ENCODE measurements around the gene CHCHD6.

Gene CHCHD6

GRCh38 chr3:126816986-126817777, 113.1 kb downstream of the CHCHD6 start:
- TF ChIP-seq CTCF (IDR thresholded peaks at IDR 0.05; ENCODE audit: extremely low read depth, missing control alignments), result no peak
- DNase-seq (ENCODE audit: low spot score), result no peak

- no peak for DNase-seq (ENCODE audit: low spot score)
- no peak for TF ChIP-seq CTCF (IDR thresholded peaks at IDR 0.05; ENCODE audit: extremely low read depth, missing control alignments)
These were observed 113.7 kb downstream of the CHCHD6 start for GRCh38 chr3:126817781-126818180.

GRCh38 chr3:126818400-126819095, 114.5 kb downstream of the CHCHD6 start:
- no peak for DNase-seq (ENCODE audit: low spot score)
- no peak for TF ChIP-seq CTCF (IDR thresholded peaks at IDR 0.05; ENCODE audit: extremely low read depth, missing control alignments)

- TF ChIP-seq CTCF (IDR thresholded peaks at IDR 0.05; ENCODE audit: extremely low read depth, missing control alignments), result no peak
- DNase-seq (ENCODE audit: low spot score), result no peak
These were observed 122.7 kb downstream of the CHCHD6 start for GRCh38 chr3:126826693-126827092.

GRCh38 chr3:126827121-126827520, 123.1 kb downstream of the CHCHD6 start:
- no peak for DNase-seq (ENCODE audit: low spot score)
- TF ChIP-seq CTCF (IDR thresholded peaks at IDR 0.05; ENCODE audit: extremely low read depth, missing control alignments), result no peak

- DNase-seq (ENCODE audit: low spot score), result no peak
- TF ChIP-seq CTCF (IDR thresholded peaks at IDR 0.05; ENCODE audit: extremely low read depth, missing control alignments), result no peak
These were observed 124.3 kb downstream of the CHCHD6 start for GRCh38 chr3:126828306-126828705.

GRCh38 chr3:126832933-126833332, 128.9 kb downstream of the CHCHD6 start:
- DNase-seq (ENCODE audit: low spot score), result no peak
- no peak for TF ChIP-seq CTCF (IDR thresholded peaks at IDR 0.05; ENCODE audit: extremely low read depth, missing control alignments)

Data from GM20000 (cell line).